ENCODE data around the gene STARD8.

Gene STARD8

DNA sequence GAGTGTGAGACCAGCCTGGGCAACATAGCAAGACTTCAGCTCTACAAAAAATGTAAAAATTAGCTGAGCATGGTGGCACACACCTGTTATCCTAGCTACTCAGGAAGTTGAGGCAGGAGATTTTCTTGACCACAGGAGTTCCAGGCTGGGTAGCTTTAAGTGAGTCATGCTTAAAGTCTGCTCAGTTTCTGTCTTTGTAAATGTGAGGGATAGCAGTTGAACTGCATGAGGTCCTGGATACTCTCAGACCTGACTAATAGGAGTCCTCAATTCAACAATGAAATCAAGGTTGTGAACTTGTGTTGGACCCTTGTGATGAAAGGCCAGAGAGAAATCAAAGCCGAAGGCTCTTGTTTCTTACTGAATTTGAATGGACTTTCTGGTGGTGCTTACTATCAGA lies 45.2 kb downstream of the STARD8 start:
- no peak overlapping the region for H3K4me3 ChIP-seq (ENCODE audit: low read depth, low read length)
- DNase-seq (ENCODE audit: low read depth) = no peak
- TF ChIP-seq CTCF (IDR thresholded peaks at IDR 0.05; ENCODE audit: control insufficient read depth, extremely low read depth, insufficient read depth) = no peak

DNA sequence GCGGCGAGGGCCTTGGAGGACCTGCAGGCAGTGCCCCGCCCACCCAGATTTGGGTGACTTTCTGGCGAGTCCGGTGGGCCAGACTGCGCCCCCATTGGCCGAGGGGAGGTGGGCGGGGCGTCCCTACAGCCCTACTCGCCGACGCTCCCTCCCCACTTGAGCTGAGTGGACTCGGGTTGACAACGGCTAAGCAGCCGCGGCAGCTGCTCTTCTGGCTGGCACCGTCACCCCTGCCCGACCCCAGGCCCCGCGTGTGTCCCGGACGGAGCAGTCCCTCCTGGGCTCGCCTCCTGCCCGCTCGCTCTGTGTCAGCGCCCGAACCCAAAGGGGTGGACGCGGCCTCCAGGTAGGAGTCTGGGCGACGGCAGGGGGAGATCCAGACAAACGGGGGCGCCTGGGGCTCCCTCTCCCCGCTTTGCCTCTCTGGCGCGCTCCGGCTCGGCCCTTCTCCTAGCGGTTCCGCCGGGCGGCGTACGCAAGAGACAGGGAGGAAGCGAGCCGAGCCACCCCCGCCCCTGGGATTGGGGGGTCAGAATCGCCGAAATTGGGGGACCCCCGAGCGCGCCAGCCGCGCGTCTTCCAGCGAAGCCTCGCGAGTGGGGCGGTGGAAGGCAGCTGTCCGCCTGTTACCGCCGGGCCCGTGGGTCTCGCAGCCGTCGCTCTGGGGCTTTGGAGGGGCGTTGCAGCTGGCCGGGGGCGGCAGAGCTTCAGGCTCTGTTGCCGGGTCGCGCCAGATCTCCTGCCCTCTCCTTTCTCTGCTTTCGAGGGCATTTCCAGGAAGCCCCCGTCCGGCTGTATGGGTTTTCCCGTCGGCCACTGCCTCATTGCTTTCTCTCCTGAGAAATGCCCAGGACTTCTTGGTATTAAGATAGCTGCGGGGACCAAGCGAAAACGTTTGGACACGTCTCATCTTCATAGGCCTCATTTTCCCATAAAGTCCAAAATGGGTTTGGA lies 46.3 kb downstream of the STARD8 start:
- no peak overlapping the region for H3K4me3 ChIP-seq (ENCODE audit: low read depth, low read length)
- TF ChIP-seq CTCF (IDR thresholded peaks at IDR 0.05; ENCODE audit: control insufficient read depth, extremely low read depth, insufficient read depth) = no peak
- no peak for DNase-seq (ENCODE audit: low read depth)

DNA sequence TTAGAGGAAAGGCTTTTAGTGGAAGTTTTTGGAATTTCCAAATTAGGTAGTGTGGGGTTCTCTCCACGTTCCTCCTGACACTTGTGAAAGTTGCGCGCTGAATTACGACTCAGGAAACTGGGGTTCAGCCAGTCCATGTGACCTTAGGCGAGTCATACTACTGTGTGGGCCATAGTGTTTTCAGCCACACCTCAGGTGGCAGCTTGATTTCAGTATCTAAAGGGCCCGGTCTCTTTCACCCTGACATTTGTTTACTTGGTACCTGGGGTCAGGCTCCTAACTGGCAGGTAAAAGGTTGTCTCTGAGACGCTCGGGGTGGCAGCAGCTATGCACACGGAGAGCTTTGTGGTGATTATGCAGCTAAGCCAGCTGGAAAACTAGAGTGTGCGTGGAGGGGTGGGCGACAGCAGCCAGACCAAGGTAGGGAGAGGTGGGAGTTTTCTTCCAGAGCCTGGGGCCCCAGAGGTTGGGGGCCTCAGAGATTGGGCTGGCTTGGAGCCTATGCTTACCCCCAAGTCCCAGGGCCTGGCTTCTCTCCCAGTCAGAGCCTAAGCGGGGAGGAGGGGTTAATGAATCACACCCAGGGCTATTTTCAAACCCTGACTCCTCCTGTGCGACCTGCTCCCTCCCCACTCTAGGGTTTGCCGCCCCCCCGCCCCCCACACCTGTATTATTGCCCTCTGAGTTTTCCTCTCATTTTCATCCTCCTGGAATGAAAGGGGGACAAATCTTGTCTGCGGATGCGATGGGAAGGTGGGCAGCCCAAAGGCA lies 47.2 kb downstream of the STARD8 start:
- no peak overlapping the region for H3K4me3 ChIP-seq (ENCODE audit: low read depth, low read length)
- no peak for TF ChIP-seq CTCF (IDR thresholded peaks at IDR 0.05; ENCODE audit: control insufficient read depth, extremely low read depth, insufficient read depth)
- DNase-seq (ENCODE audit: low read depth) = no peak

- TF ChIP-seq CTCF (IDR thresholded peaks at IDR 0.05; ENCODE audit: control insufficient read depth, extremely low read depth, insufficient read depth) = no peak
- no peak for DNase-seq (ENCODE audit: low read depth)
- H3K4me3 ChIP-seq (ENCODE audit: low read depth, low read length) = no peak overlapping the region
Measured at GRCh38 chrX:68695206-68695845, 47.9 kb downstream of the STARD8 start.

DNA sequence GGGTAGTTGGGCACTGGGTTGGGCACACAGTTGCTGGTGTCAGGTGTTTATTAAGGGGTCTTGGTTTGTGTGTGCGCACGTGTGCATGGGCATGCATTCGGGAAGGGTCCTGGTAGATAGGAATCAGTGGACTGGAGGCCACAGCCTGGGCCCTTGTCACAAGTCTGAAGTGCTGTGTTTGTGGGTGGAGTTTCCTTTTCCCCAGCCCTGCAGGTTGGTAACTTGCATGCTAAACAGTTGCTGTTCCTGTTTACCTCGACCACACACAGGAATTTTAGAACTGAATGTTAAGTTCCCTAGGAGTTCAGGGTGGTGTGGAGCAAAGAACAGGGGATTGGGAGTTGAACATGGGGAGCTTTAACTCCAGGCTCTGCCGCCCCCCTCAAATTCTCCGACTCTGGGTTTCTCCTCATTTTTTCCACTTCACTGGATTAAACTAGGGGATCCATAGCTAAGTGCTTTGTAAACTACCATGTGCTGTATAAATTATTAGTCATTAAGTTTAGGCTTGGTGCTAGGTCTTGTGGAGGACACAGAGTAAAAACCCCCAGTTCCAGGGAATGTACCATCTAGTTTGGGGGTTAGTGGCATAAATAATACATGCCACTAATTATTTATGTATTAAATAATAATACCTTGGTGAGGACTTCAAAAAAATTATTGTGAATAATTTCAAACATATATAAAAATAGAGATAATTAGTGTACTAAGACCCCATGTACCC lies 49.0 kb downstream of the STARD8 start:
- no peak overlapping the region for H3K4me3 ChIP-seq (ENCODE audit: low read depth, low read length)
- DNase-seq (ENCODE audit: low read depth) = no peak
- no peak for TF ChIP-seq CTCF (IDR thresholded peaks at IDR 0.05; ENCODE audit: control insufficient read depth, extremely low read depth, insufficient read depth)

DNA sequence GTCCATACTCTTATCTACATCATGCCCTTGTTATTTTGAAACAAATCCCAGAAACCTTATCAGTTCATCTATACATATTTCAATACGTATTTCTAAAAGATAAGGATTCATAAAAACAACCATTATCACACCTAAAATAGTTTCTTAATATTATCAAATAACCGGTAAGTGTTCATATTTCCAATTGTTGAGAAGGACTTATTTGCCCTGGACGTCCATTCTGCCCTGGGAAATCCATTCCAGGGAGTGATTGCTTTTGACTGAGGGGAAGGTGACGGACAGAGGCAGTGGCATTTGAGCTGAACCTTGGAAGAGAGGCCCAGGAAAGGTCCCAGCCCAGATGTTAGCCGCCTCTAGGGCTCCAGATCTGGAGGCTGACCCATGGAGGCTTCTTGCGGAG lies 49.6 kb downstream of the STARD8 start:
- no peak overlapping the region for H3K4me3 ChIP-seq (ENCODE audit: low read depth, low read length)
- no peak for TF ChIP-seq CTCF (IDR thresholded peaks at IDR 0.05; ENCODE audit: control insufficient read depth, extremely low read depth, insufficient read depth)
- DNase-seq (ENCODE audit: low read depth) = no peak
